H9 (cell line): ENCODE measurements around the gene TUB. TPM values are rescaled to one million over a fixed set of nuclear protein-coding genes. Genes with fewer than 3 reads are reported as not detected.
A peak's percentile ranks its signal among the peaks of the same experiment; 100 is the strongest.

Experiments used
- DNase-seq: peaks from one replicate; pipeline ENCODE4 v3.0.0-alpha.2; 2017
- H2AFZ ChIP-seq: one replicate; pipeline ENCODE4 v1.6.1; 2013; ENCODE audit warnings: mild to moderate bottlenecking, low read length, control low read depth, moderate library complexity
- H2AK5ac ChIP-seq: 2 replicates; pipeline ENCODE4 v1.6.1; 2013; ENCODE audit warnings: low read length, control low read depth, mixed read lengths; ENCODE audit not compliant: insufficient read length
- H2BK120ac ChIP-seq: one replicate; pipeline ENCODE4 v1.6.1; 2013; ENCODE audit warnings: low read depth, mild to moderate bottlenecking, low read length, control low read depth, inconsistent platforms; ENCODE audit not compliant: poor library complexity, severe bottlenecking
- H2BK12ac ChIP-seq: 2 replicates; pipeline ENCODE4 v1.6.1; 2013; ENCODE audit warnings: low read length, control low read depth, mixed read lengths, low read depth; ENCODE audit not compliant: insufficient read length
- H2BK15ac ChIP-seq: 2 replicates; pipeline ENCODE4 v1.6.1; 2013; ENCODE audit warnings: low read depth, low read length, control low read depth
- H2BK20ac ChIP-seq: one replicate; pipeline ENCODE4 v1.6.1; 2013; ENCODE audit warnings: low read depth, mild to moderate bottlenecking, low read length, control low read depth, inconsistent platforms; ENCODE audit not compliant: poor library complexity, severe bottlenecking
- H2BK5ac ChIP-seq: 2 replicates; pipeline ENCODE4 v1.6.1; 2013; ENCODE audit warnings: low read length, control low read depth, mixed read lengths; ENCODE audit not compliant: insufficient read length
- H3K14ac ChIP-seq: 2 replicates; pipeline ENCODE4 v1.6.1; 2013; ENCODE audit warnings: low read length, control low read depth; ENCODE audit not compliant: insufficient read depth
- H3K18ac ChIP-seq: 2 replicates; pipeline ENCODE4 v1.6.1; 2013; ENCODE audit warnings: low read depth, mild to moderate bottlenecking, mixed read lengths, low read length, control low read depth; ENCODE audit not compliant: insufficient read length
- H3K23ac ChIP-seq: 2 replicates; pipeline ENCODE4 v1.6.1; 2013; ENCODE audit warnings: low read length, control low read depth, mixed read lengths, low read depth; ENCODE audit not compliant: insufficient read length
- H3K23me2 ChIP-seq: 2 replicates; pipeline ENCODE4 v1.6.1; 2013; ENCODE audit warnings: low read depth, mild to moderate bottlenecking, mixed read lengths, low read length, control low read depth; ENCODE audit not compliant: insufficient read length, poor library complexity, severe bottlenecking
- H3K27ac ChIP-seq: 2 replicates; pipeline ENCODE4 v1.5.1; 2013; ENCODE audit warnings: low read length, control low read depth, mixed read lengths, low read depth; ENCODE audit not compliant: insufficient read length
- H3K27me3 ChIP-seq: 2 replicates; pipeline ENCODE4 v1.6.1; 2013; ENCODE audit warnings: low read length, control low read depth, inconsistent platforms; ENCODE audit not compliant: insufficient read depth
- H3K4ac ChIP-seq: 2 replicates; pipeline ENCODE4 v1.6.1; 2013; ENCODE audit warnings: low read depth, mild to moderate bottlenecking, control low read depth, inconsistent platforms, low read length, moderate library complexity
- H3K4me1 ChIP-seq: 2 replicates; pipeline ENCODE4 v1.6.1; 2013; ENCODE audit warnings: low read length, control low read depth, inconsistent platforms; ENCODE audit not compliant: insufficient read depth
- H3K4me2 ChIP-seq: 2 replicates; pipeline ENCODE4 v1.6.1; 2013; ENCODE audit warnings: low read length, control low read depth, mixed read lengths; ENCODE audit not compliant: insufficient read length, insufficient read depth
- H3K56ac ChIP-seq: 2 replicates; pipeline ENCODE4 v1.6.1; 2013; ENCODE audit warnings: low read depth, mild to moderate bottlenecking, mixed read lengths, low read length, control low read depth; ENCODE audit not compliant: insufficient read length
- H3K79me1 ChIP-seq: 2 replicates; pipeline ENCODE4 v1.6.1; 2013; ENCODE audit warnings: low read depth, mild to moderate bottlenecking, moderate library complexity, low read length, control low read depth, inconsistent platforms; ENCODE audit not compliant: insufficient read depth, poor library complexity, severe bottlenecking
- H3K79me2 ChIP-seq: 2 replicates; pipeline ENCODE4 v1.6.1; 2013; ENCODE audit warnings: low read length, control low read depth, inconsistent platforms; ENCODE audit not compliant: insufficient read depth
- H3K9ac ChIP-seq: 2 replicates; pipeline ENCODE4 v1.6.1; 2013; ENCODE audit warnings: low read length, control low read depth, mixed read lengths; ENCODE audit not compliant: insufficient read length; ENCODE audit errors: extremely low read depth
- H3K9me3 ChIP-seq: one replicate; pipeline ENCODE4 v1.6.1; 2013; ENCODE audit warnings: low read depth, low read length, inconsistent platforms; ENCODE audit not compliant: control insufficient read depth
- H3T11ph ChIP-seq: one replicate; pipeline ENCODE4 v1.6.1; 2013; ENCODE audit warnings: mild to moderate bottlenecking, low read length, control low read depth, inconsistent platforms
- H4K20me1 ChIP-seq: one replicate; pipeline ENCODE4 v1.6.1; 2013; ENCODE audit not compliant: control insufficient read depth, insufficient read length, insufficient read depth
- H4K5ac ChIP-seq: 2 replicates; pipeline ENCODE4 v1.6.1; 2013; ENCODE audit warnings: low read depth, mild to moderate bottlenecking, mixed read lengths, low read length, control low read depth; ENCODE audit not compliant: insufficient read length
- H4K8ac ChIP-seq: replicated peaks from 2 replicates; pipeline ENCODE4 v1.6.1; 2013; ENCODE audit warnings: low read length, control low read depth, mixed read lengths, low read depth; ENCODE audit not compliant: insufficient read length
- H4K91ac ChIP-seq: 2 replicates; pipeline ENCODE4 v1.6.1; 2013; ENCODE audit warnings: low read depth, mild to moderate bottlenecking, moderate library complexity, mixed read lengths, low read length, control low read depth; ENCODE audit not compliant: insufficient read length
- H3K27ac Mint-ChIP-seq, 3 experiments: 2 replicates in 2 of 3; 3 replicates in 1 of 3; pipeline ENCODE4 v1.8.0; 2020 to 2021; ENCODE audit warnings: mixed read lengths in 3 of 3, mild to moderate bottlenecking in 1 of 3, moderate library complexity in 1 of 3
- H3K27me3 Mint-ChIP-seq: 2 replicates; pipeline ENCODE4 v1.8.0; 2021; ENCODE audit warnings: low read depth, mild to moderate bottlenecking, moderate library complexity, mixed read lengths
- H3K36me3 Mint-ChIP-seq, 3 experiments: 2 replicates in 2 of 3; 3 replicates in 1 of 3; pipeline ENCODE4 v1.8.0; 2020 to 2021; ENCODE audit warnings: low read depth in 3 of 3, mixed read lengths in 3 of 3; ENCODE audit not compliant: insufficient read depth in 1 of 3
- H3K4me1 Mint-ChIP-seq, 2 experiments: 2 replicates each; pipeline ENCODE4 v1.8.0; 2020; ENCODE audit warnings: mixed read lengths in 2 of 2
- H3K4me3 Mint-ChIP-seq, 2 experiments: 2 replicates in 1 of 2; 3 replicates in 1 of 2; pipeline ENCODE4 v1.8.0; 2020 to 2021; ENCODE audit warnings: mild to moderate bottlenecking in 2 of 2, mixed read lengths in 2 of 2, moderate library complexity in 1 of 2
- H3K9me3 Mint-ChIP-seq, 2 experiments: 2 replicates in 1 of 2; 3 replicates in 1 of 2; pipeline ENCODE4 v1.8.0; 2020; ENCODE audit warnings: mild to moderate bottlenecking in 2 of 2, mixed read lengths in 2 of 2, moderate library complexity in 1 of 2
- CTCF ChIP-seq: fragments of 200-600 bp; sonication (generic); conservative IDR thresholded peaks from 3 replicates; pipeline ENCODE4 v1.8.0; 2021; ENCODE audit warnings: antibody characterized with exemption, mild to moderate bottlenecking
- WGBS: extraction: QIAGEN DNeasy Blood & Tissue Kit; methylation state at CpG from one replicate; pipeline ENCODE4 v1.1.7; 2013; ENCODE audit warnings: missing lambda C conversion rate, low lambda C conversion rate, mixed read lengths; ENCODE audit not compliant: insufficient read length; ENCODE audit errors: extremely low coverage; 5-methylcytosine and 5-hydroxymethylcytosine counted together
- total RNA-seq: library from RNA; stranded (reverse); gene quantifications from 2 replicates; pipeline ENCODE4 v1.2.1, GENCODE V29; 2021

TUB gene
- total RNA-seq, 1 experiment from 2014 or later: 14.8 TPM

GRCh38 chr11:8032122-8032521, 48.9 kb upstream of the TUB start:
- Histone ChIP-seq H4K5ac (no peak overlapping the region), H4K8ac (no peak overlapping the region), H2BK15ac (no peak overlapping the region), H3K27ac (no peak overlapping the region), H2AFZ (no peak overlapping the region), H2BK12ac (no peak overlapping the region), H3K4me2 (no peak overlapping the region), H3K14ac (no peak overlapping the region), H4K20me1 (no peaks in the 10 kb centered on the region), H4K91ac (no peak overlapping the region), H2BK20ac (no peak overlapping the region), H3K9ac (no peak overlapping the region), H2AK5ac (no peak overlapping the region), H2BK120ac (no peak overlapping the region), H3K56ac (no peak overlapping the region), H3K23ac (no peak overlapping the region), H3K79me2 (no peaks in the 10 kb centered on the region), H3K79me1 (no peaks in the 10 kb centered on the region), H3K23me2 (no peaks in the 10 kb centered on the region), H3T11ph (no peak overlapping the region), H3K4me1 (no peaks in the 10 kb centered on the region), H2BK5ac (no peak overlapping the region), H3K4ac (no peak overlapping the region), H3K9me3 (no peaks in the 10 kb centered on the region), H3K27me3 (no peaks in the 10 kb centered on the region), H3K18ac (no peak overlapping the region)
- no peak for TF ChIP-seq CTCF
- Mint-ChIP-seq H3K9me3 (no peaks in the 10 kb centered on the region; a peak in 1 of 5 replicates), H3K36me3 (no peaks in the 10 kb centered on the region; a peak in 1 of 7 replicates), H3K27me3 (peaks cover 57% of the 10 kb centered on the region), H3K4me1 (peaks cover 12 to 15% of the 10 kb centered on the region in 2 experiments), H3K27ac (no peak overlapping the region), H3K4me3 (0 out of 5 replicates have a peak overlapping the region, but pooled peaks of 1 of the 2 experiments have one; percentile 33)
- DNase-seq: no peak
- WGBS: no CpG with 5 or more reads among the region's 10 CpGs
